ENCODE data around the gene DDIT3.

DNA sequence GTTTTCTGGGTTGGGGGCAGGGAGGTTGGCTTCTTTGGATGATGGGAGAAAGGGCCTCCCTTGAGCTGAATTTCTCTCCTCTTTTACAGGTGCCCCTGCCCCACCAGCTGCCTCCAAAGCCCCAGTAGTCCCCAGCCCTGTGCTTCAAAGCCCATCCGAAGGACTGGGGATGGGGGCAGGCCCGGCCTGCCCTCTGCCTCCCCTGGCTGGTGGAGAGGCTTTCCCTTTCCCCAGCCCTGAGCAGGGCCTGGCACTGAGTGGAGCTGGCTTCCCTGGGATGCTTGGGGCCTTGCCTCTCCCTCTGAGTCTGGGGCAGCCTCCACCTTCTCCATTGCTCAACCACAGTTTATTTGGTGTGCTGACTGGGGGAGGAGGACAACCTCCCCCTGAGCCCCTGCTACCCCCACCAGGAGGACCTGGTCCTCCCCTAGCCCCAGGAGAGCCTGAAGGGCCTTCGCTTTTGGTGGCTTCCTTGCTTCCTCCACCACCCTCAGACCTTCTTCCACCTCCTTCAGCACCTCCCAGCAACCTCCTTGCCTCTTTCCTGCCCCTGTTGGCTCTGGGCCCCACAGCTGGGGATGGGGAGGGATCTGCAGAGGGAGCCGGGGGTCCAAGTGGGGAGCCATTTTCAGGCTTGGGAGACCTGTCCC is 6.3 kb upstream of the DDIT3 start:
- TF ChIP-seq, protein P1, sequence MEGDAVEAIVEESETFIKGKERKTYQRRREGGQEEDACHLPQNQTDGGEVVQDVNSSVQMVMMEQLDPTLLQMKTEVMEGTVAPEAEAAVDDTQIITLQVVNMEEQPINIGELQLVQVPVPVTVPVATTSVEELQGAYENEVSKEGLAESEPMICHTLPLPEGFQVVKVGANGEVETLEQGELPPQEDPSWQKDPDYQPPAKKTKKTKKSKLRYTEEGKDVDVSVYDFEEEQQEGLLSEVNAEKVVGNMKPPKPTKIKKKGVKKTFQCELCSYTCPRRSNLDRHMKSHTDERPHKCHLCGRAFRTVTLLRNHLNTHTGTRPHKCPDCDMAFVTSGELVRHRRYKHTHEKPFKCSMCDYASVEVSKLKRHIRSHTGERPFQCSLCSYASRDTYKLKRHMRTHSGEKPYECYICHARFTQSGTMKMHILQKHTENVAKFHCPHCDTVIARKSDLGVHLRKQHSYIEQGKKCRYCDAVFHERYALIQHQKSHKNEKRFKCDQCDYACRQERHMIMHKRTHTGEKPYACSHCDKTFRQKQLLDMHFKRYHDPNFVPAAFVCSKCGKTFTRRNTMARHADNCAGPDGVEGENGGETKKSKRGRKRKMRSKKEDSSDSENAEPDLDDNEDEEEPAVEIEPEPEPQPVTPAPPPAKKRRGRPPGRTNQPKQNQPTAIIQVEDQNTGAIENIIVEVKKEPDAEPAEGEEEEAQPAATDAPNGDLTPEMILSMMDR (IDR thresholded peaks at IDR 0.05; ENCODE audit: low read depth, low read length, missing input control) = no peak
- no peak for TF ChIP-seq YY1 (IDR thresholded peaks at IDR 0.05)
- TF ChIP-seq, protein P2, sequence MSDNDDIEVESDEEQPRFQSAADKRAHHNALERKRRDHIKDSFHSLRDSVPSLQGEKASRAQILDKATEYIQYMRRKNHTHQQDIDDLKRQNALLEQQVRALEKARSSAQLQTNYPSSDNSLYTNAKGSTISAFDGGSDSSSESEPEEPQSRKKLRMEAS (IDR thresholded peaks at IDR 0.05) = no peak
- TF ChIP-seq, protein P3, sequence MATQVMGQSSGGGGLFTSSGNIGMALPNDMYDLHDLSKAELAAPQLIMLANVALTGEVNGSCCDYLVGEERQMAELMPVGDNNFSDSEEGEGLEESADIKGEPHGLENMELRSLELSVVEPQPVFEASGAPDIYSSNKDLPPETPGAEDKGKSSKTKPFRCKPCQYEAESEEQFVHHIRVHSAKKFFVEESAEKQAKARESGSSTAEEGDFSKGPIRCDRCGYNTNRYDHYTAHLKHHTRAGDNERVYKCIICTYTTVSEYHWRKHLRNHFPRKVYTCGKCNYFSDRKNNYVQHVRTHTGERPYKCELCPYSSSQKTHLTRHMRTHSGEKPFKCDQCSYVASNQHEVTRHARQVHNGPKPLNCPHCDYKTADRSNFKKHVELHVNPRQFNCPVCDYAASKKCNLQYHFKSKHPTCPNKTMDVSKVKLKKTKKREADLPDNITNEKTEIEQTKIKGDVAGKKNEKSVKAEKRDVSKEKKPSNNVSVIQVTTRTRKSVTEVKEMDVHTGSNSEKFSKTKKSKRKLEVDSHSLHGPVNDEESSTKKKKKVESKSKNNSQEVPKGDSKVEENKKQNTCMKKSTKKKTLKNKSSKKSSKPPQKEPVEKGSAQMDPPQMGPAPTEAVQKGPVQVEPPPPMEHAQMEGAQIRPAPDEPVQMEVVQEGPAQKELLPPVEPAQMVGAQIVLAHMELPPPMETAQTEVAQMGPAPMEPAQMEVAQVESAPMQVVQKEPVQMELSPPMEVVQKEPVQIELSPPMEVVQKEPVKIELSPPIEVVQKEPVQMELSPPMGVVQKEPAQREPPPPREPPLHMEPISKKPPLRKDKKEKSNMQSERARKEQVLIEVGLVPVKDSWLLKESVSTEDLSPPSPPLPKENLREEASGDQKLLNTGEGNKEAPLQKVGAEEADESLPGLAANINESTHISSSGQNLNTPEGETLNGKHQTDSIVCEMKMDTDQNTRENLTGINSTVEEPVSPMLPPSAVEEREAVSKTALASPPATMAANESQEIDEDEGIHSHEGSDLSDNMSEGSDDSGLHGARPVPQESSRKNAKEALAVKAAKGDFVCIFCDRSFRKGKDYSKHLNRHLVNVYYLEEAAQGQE (IDR thresholded peaks at IDR 0.05) = no peak
- TF ChIP-seq JUND (IDR thresholded peaks at IDR 0.05) = no peak
